MM.1S (cell line): ENCODE data around the gene CIB4.

Source experiments
- CTCF ChIP-seq: fragments of 300-600 bp; sonication (generic); IDR thresholded peaks from 2 replicates; pipeline ENCODE4 v1.5.1; 2016; ENCODE audit warnings: antibody characterized with exemption, low read length, mixed read lengths
- EZH2 ChIP-seq: fragments of 300-600 bp; sonication (generic); optimal IDR thresholded peaks from 2 replicates; pipeline ENCODE3; 2017; ENCODE audit warnings: low read depth, mild to moderate bottlenecking, antibody characterized with exemption, low read length, mixed read lengths
- EZH2phosphoT487 ChIP-seq: fragments of 300-600 bp; sonication (generic); IDR thresholded peaks from 2 replicates; pipeline ENCODE4 v1.6.1; 2018; ENCODE audit warnings: antibody characterized with exemption, low read length

GRCh38 chr2:26629346-26629630 lies 11.9 kb downstream of the CIB4 start:
- no peak for TF ChIP-seq CTCF
- TF ChIP-seq EZH2 = no peak
- no peak for TF ChIP-seq EZH2phosphoT487
